CD14-positive monocyte (primary cell): ENCODE data around the gene ARL14EP. TPM values are rescaled to one million over a fixed set of nuclear protein-coding genes. Genes with fewer than 3 reads are reported as not detected.
A peak's percentile ranks its signal among the peaks of the same experiment; 100 is the strongest.

Source experiments
- DNase-seq, 3 donors: peaks; one replicate each; pipeline ENCODE4 v3.0.0-alpha.2; 2011 to 2022
- H2AFZ ChIP-seq: 2 replicates; pipeline ENCODE4 v1.6.0; 2012; ENCODE audit warnings: mild to moderate bottlenecking, low read depth, low read length, inconsistent platforms; ENCODE audit not compliant: insufficient read depth, poor library complexity, severe bottlenecking
- H3K27ac ChIP-seq, 2 donors: 1 replicate in 1 of 2; 2 replicates in 1 of 2; pipeline ENCODE4 v1.5.1; 2012 to 2013; ENCODE audit warnings: low read length in 2 of 2, control low read depth in 1 of 2, inconsistent platforms in 1 of 2, low read depth in 1 of 2, mild to moderate bottlenecking in 1 of 2
- H3K27me3 ChIP-seq, 2 donors: one replicate each; pipeline versions ENCODE4 v1.6.0 to v1.6.1; 2011 to 2013; ENCODE audit warnings: low read length in 2 of 2; ENCODE audit not compliant: control insufficient read depth in 2 of 2, insufficient read depth in 2 of 2
- H3K36me3 ChIP-seq, 2 donors: replicated peaks in 1 of 2; 1 replicate in 1 of 2; 2 replicates in 1 of 2; pipeline versions ENCODE4 v1.5.1 to v1.6.1; 2012 to 2013; ENCODE audit warnings: low read length in 2 of 2, control low read depth in 1 of 2, inconsistent platforms in 1 of 2, mild to moderate bottlenecking in 1 of 2; ENCODE audit not compliant: insufficient read depth in 2 of 2, control insufficient read depth in 1 of 2
- H3K4me1 ChIP-seq, 2 donors: 1 replicate in 1 of 2; 2 replicates in 1 of 2; pipeline versions ENCODE4 v1.5.1 to v1.6.1; 2012 to 2013; ENCODE audit warnings: low read length in 2 of 2, control low read depth in 1 of 2, inconsistent platforms in 1 of 2, mild to moderate bottlenecking in 1 of 2, moderate library complexity in 1 of 2; ENCODE audit not compliant: insufficient read depth in 2 of 2, control insufficient read depth in 1 of 2
- H3K4me2 ChIP-seq: replicated peaks from 2 replicates; pipeline ENCODE3; 2012; ENCODE audit warnings: low read length, moderate library complexity, mild to moderate bottlenecking; ENCODE audit not compliant: poor library complexity, severe bottlenecking; ENCODE audit errors: extremely low read depth
- H3K4me3 ChIP-seq, 3 experiments: fragments of 200-600 bp in 1 of 3; sonication (generic) in 1 of 3; replicated peaks in 1 of 3; 1 replicate in 2 of 3; 2 replicates in 1 of 3; pipeline ENCODE4 v1.5.1; 2011 to 2013; ENCODE audit warnings: low read length in 3 of 3, mild to moderate bottlenecking in 3 of 3, control low read depth in 2 of 3, low read depth in 2 of 3, inconsistent platforms in 1 of 3, moderate library complexity in 1 of 3
- H3K79me2 ChIP-seq: 2 replicates; pipeline ENCODE4 v1.6.0; 2012; ENCODE audit warnings: mild to moderate bottlenecking, control low read depth, inconsistent platforms, low read length, moderate library complexity; ENCODE audit not compliant: insufficient read depth
- H3K9ac ChIP-seq: 2 replicates; pipeline ENCODE4 v1.6.0; 2017; ENCODE audit warnings: low read length, mild to moderate bottlenecking; ENCODE audit not compliant: insufficient read depth, poor library complexity, severe bottlenecking
- H3K9me3 ChIP-seq, 2 donors: replicated peaks in 1 of 2; 1 replicate in 1 of 2; 2 replicates in 1 of 2; pipeline versions ENCODE4 v1.5.1 to v1.6.1; 2012 to 2013; ENCODE audit warnings: low read length in 2 of 2, control low read depth in 1 of 2; ENCODE audit not compliant: control insufficient read depth in 1 of 2, insufficient read depth in 1 of 2
- H4K20me1 ChIP-seq: 2 replicates; pipeline ENCODE4 v1.6.0; 2012; ENCODE audit warnings: mild to moderate bottlenecking, low read length, control low read depth, moderate library complexity; ENCODE audit not compliant: insufficient read depth
- H3K27ac Mint-ChIP-seq, 7 donors: one replicate each; pipeline ENCODE4 v1.8.0; 2020; ENCODE audit warnings: mild to moderate bottlenecking in 7 of 7, mixed read lengths in 7 of 7, moderate library complexity in 6 of 7, inconsistent platforms in 2 of 7
- H3K27me3 Mint-ChIP-seq, 3 donors: one replicate each; pipeline ENCODE4 v1.8.0; 2021 to 2022; ENCODE audit warnings: low read depth in 3 of 3, mild to moderate bottlenecking in 3 of 3, mixed read lengths in 3 of 3, moderate library complexity in 3 of 3, inconsistent platforms in 1 of 3
- H3K36me3 Mint-ChIP-seq, 2 donors: one replicate each; pipeline ENCODE4 v1.8.0; 2020; ENCODE audit warnings: mixed read lengths in 2 of 2, inconsistent platforms in 1 of 2, mild to moderate bottlenecking in 1 of 2
- H3K4me1 Mint-ChIP-seq: one replicate; pipeline ENCODE4 v1.8.0; 2020; ENCODE audit warnings: mild to moderate bottlenecking, mixed read lengths
- H3K4me3 Mint-ChIP-seq, 2 donors: one replicate each; pipeline ENCODE4 v1.8.0; 2020; ENCODE audit warnings: mild to moderate bottlenecking in 2 of 2, mixed read lengths in 2 of 2, moderate library complexity in 1 of 2
- H3K9me3 Mint-ChIP-seq, 7 donors: one replicate each; pipeline ENCODE4 v1.8.0; 2020 to 2022; ENCODE audit warnings: mixed read lengths in 7 of 7, mild to moderate bottlenecking in 6 of 7, moderate library complexity in 6 of 7, inconsistent platforms in 2 of 7
- WGBS: methylation state at CpG from one replicate; pipeline ENCODE4 v1.1.5; 2013; ENCODE audit warnings: missing lambda C conversion rate; ENCODE audit not compliant: insufficient coverage; 5-methylcytosine and 5-hydroxymethylcytosine counted together
- intact Hi-C, 2 donors: fragments of 100-400 bp; cut with micrococcal nuclease; formaldehyde crosslinking; loops; one replicate each; pipeline versions ENCODE4 v1.15.0 to v1.15.1; 2023
- polyA plus RNA-seq, 3 donors: library from polyadenylated mRNA; depleted of rRNA in 1 of 3; unstranded in 2 of 3; stranded (reverse) in 1 of 3; fragments of 300-500 nt in 2 of 3; fragments of >200 nt in 1 of 3; fragmentation: Illumina TruSeq in 2 of 3; gene quantifications; 1 replicate in 2 of 3; 2 replicates in 1 of 3; pipeline ENCODE4 v1.2.3, GENCODE V29; 2012 to 2021
- TF ChIP-seq, protein P1 (sequence below): fragments of 200-600 bp; IDR thresholded peaks from one replicate; pipeline ENCODE4 v1.8.0; 2022; ENCODE audit warnings: antibody characterized with exemption, mild to moderate bottlenecking

The ARL14EP gene
- polyA plus RNA-seq, 3 donors: 9.9 to 32.2 (median 21.2) TPM

DNA sequence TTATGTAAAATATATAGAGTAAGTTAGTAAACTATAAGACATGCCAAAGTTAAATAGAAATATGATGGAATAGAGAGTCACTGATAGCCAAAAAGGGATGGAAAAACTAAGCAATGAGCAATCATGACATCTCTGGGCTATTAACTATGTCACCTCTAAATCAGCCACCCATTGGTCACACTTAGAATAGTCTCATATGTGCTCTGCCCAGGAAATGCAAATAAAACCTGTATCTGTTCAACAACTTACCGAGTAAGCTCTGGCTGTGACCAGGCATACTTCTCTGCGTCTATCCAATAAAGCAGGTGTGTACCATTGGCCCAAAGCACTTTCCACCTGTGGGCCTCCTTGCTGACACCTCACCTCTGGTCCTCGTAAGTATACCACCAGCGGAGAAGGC lies 1.6 kb upstream of the ARL14EP start:
- WGBS: 100% methylated on average over 2 of the region's 4 CpGs
- Histone ChIP-seq H3K36me3 (no peaks in the 10 kb centered on the region), H3K27ac (no peak overlapping the region), H4K20me1 (no peaks in the 10 kb centered on the region), H3K4me3 (no peak overlapping the region), H3K79me2 (peaks cover 32% of the 10 kb centered on the region), H3K27me3 (peaks cover 7 to 13% of the 10 kb centered on the region in 2 donors), H2AFZ (no peak overlapping the region), H3K9me3 (no peaks in the 10 kb centered on the region), H3K4me1 (peaks cover 26 to 43% of the 10 kb centered on the region in 2 donors), H3K4me2 (no peak overlapping the region), H3K9ac (no peak overlapping the region)
- H3K4me1 Mint-ChIP-seq: peaks cover 29% of the 10 kb centered on the region
- intact Hi-C loops: no loop called here
- TF ChIP-seq, protein P1, sequence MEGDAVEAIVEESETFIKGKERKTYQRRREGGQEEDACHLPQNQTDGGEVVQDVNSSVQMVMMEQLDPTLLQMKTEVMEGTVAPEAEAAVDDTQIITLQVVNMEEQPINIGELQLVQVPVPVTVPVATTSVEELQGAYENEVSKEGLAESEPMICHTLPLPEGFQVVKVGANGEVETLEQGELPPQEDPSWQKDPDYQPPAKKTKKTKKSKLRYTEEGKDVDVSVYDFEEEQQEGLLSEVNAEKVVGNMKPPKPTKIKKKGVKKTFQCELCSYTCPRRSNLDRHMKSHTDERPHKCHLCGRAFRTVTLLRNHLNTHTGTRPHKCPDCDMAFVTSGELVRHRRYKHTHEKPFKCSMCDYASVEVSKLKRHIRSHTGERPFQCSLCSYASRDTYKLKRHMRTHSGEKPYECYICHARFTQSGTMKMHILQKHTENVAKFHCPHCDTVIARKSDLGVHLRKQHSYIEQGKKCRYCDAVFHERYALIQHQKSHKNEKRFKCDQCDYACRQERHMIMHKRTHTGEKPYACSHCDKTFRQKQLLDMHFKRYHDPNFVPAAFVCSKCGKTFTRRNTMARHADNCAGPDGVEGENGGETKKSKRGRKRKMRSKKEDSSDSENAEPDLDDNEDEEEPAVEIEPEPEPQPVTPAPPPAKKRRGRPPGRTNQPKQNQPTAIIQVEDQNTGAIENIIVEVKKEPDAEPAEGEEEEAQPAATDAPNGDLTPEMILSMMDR: no peak
- peaks cover 0 to 3% (median 0%) of the 10 kb centered on the region in 7 donors for H3K9me3 Mint-ChIP-seq
- no peak overlapping the region for H3K27ac Mint-ChIP-seq
- peaks cover 2 to 5% (median 4%) of the 10 kb centered on the region in 3 donors for H3K27me3 Mint-ChIP-seq
- no peak for DNase-seq
- H3K4me3 Mint-ChIP-seq: no peak overlapping the region
- peaks cover 0 to 2% of the 10 kb centered on the region in 2 donors for H3K36me3 Mint-ChIP-seq

DNA sequence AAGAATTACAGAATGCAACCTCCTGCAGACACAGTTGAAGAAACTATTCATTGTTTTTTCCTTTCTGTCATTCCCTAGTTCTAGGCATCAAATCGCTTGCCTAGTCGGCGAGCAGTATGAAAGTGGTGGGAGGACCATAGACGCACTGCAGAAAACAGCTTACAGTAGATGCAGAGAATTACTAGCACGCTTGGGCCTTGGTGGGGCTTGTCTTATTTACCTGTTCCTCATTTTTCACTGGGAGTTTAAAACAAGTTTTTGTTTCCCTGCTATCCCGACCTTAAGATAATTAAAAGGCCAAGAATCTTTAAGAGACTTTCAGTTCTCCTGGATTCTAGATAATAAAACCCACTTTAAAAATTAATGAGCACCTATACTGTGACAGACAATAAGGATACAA lies 713 bp upstream of the ARL14EP start:
- H3K9me3 Mint-ChIP-seq: peaks cover 0 to 3% (median 0%) of the 10 kb centered on the region in 7 donors
- peaks cover 36% of the 10 kb centered on the region for H3K4me1 Mint-ChIP-seq
- H3K4me3 Mint-ChIP-seq: no peak overlapping the region
- H3K36me3 Mint-ChIP-seq: peaks cover 0 to 2% of the 10 kb centered on the region in 2 donors
- 100% methylated on average over 1 of the region's 6 CpGs for WGBS
- intact Hi-C loops: no loop called here
- TF ChIP-seq, protein P1: no peak
- Histone ChIP-seq H3K4me3 (peak overlapping the region in 1 of 3 experiments; percentile 68), H3K36me3 (no peaks in the 10 kb centered on the region), H4K20me1 (no peaks in the 10 kb centered on the region), H3K27ac (peak overlapping the region in 1 of 2 donors; percentile 95), H3K9ac (no peak overlapping the region), H2AFZ (peak overlapping the region; percentile 84), H3K27me3 (peaks cover 7 to 10% of the 10 kb centered on the region in 2 donors), H3K4me2 (peak overlapping the region; percentile 65), H3K4me1 (peaks cover 33 to 51% of the 10 kb centered on the region in 2 donors), H3K9me3 (no peaks in the 10 kb centered on the region), H3K79me2 (peaks cover 39% of the 10 kb centered on the region)
- peaks cover 2 to 5% (median 3%) of the 10 kb centered on the region in 3 donors for H3K27me3 Mint-ChIP-seq
- DNase-seq: no peak
- peak overlapping the region in 1 of 7 donors; percentile 99 for H3K27ac Mint-ChIP-seq
